H1 (cell line): ENCODE results near the gene UTP20. TPM values are rescaled to one million over a fixed set of nuclear protein-coding genes. Genes with fewer than 3 reads are reported as not detected.

Experiments
- CTCF ChIA-PET: fragments of 300-600 bp; sonication (Branson Sonifier 250); formaldehyde crosslinking; loops from one replicate; lab custom pipeline; 2021; ENCODE audit not compliant: partially characterized antibody; lab: Charles Lee
- POLR2A ChIA-PET: fragments of 300-600 bp; sonication (Branson Sonifier 250); formaldehyde crosslinking; loops from one replicate; lab custom pipeline; 2021; ENCODE audit warnings: inconsistent platforms; ENCODE audit not compliant: partially characterized antibody; lab: Charles Lee
- DNase-seq, 2 experiments: peaks; one replicate each; pipeline versions ENCODE4 v3.0.0 to v3.0.0-alpha.2; 2010 to 2022; ENCODE audit warnings: low spot score in 2 of 2, low read depth in 1 of 2, mixed read lengths in 1 of 2
- FAIRE-seq: peaks from 2 replicates; lab custom pipeline; 2011; peaks lifted over from hg19 to GRCh38; lab: Jason Lieb, UNC
- H2AFZ ChIP-seq: 2 replicates; pipeline ENCODE4 v1.8.1; 2012; ENCODE audit warnings: low read length, inconsistent platforms
- H2AK5ac ChIP-seq: 2 replicates; pipeline ENCODE4 v1.6.1; 2013; ENCODE audit warnings: low read depth, low read length
- H2BK120ac ChIP-seq: replicated peaks from 2 replicates; pipeline ENCODE3; 2013; ENCODE audit warnings: low read depth, low read length, inconsistent platforms
- H2BK12ac ChIP-seq: 2 replicates; pipeline ENCODE4 v1.6.1; 2013; ENCODE audit warnings: low read depth, low read length
- H2BK15ac ChIP-seq: 2 replicates; pipeline ENCODE4 v1.6.1; 2013; ENCODE audit warnings: low read length
- H2BK20ac ChIP-seq: 2 replicates; pipeline ENCODE4 v1.6.1; 2013; ENCODE audit warnings: low read length
- H2BK5ac ChIP-seq: 2 replicates; pipeline ENCODE4 v1.6.1; 2013; ENCODE audit warnings: low read depth, low read length
- H3K14ac ChIP-seq: 2 replicates; pipeline ENCODE4 v1.6.1; 2013; ENCODE audit warnings: inconsistent platforms; ENCODE audit not compliant: insufficient read length
- H3K18ac ChIP-seq: 2 replicates; pipeline ENCODE4 v1.6.1; 2013; ENCODE audit warnings: low read length; ENCODE audit errors: extremely low read depth
- H3K23ac ChIP-seq: 2 replicates; pipeline ENCODE4 v1.6.1; 2013; ENCODE audit warnings: inconsistent platforms; ENCODE audit not compliant: insufficient read length
- H3K23me2 ChIP-seq: 2 replicates; pipeline ENCODE4 v1.6.1; 2013; ENCODE audit warnings: low read depth, low read length
- H3K27ac ChIP-seq: 2 replicates; pipeline ENCODE4 v1.6.1; 2011; ENCODE audit warnings: low read depth, low read length, inconsistent platforms
- H3K27me3 ChIP-seq, 4 experiments: replicated peaks in 1 of 4; 1 replicate in 1 of 4; 2 replicates in 3 of 4; pipeline versions ENCODE4 v1.6.1 to v1.8.1; 2011 to 2013; ENCODE audit warnings: low read length in 3 of 4, mild to moderate bottlenecking in 3 of 4, inconsistent platforms in 2 of 4, mixed read lengths in 2 of 4, moderate library complexity in 1 of 4; ENCODE audit not compliant: control insufficient read depth in 3 of 4, insufficient read depth in 3 of 4; ENCODE audit errors: extremely low read depth in 1 of 4
- H3K36me3 ChIP-seq, 4 experiments: 2 replicates each; pipeline versions ENCODE4 v1.6.1 to v1.8.1; 2011 to 2013; ENCODE audit warnings: mild to moderate bottlenecking in 4 of 4, low read length in 3 of 4, moderate library complexity in 2 of 4, control low read depth in 1 of 4, inconsistent platforms in 1 of 4; ENCODE audit not compliant: insufficient read depth in 4 of 4, control insufficient read depth in 2 of 4
- H3K4ac ChIP-seq: replicated peaks from 2 replicates; pipeline ENCODE3; 2013; ENCODE audit warnings: low read length, low read depth, mixed read lengths, inconsistent platforms; ENCODE audit not compliant: insufficient read length
- H3K4me1 ChIP-seq, 4 experiments: replicated peaks in 1 of 4; 1 replicate in 1 of 4; 2 replicates in 3 of 4; pipeline versions ENCODE4 v1.6.1 to v1.8.1; 2011 to 2013; ENCODE audit warnings: low read length in 3 of 4, inconsistent platforms in 2 of 4, mixed read lengths in 1 of 4; ENCODE audit not compliant: insufficient read depth in 4 of 4, control insufficient read depth in 3 of 4
- H3K4me2 ChIP-seq, 2 experiments: 2 replicates each; pipeline versions ENCODE4 v1.6.1 to v1.8.1; 2011 to 2013; ENCODE audit warnings: low read depth in 2 of 2, low read length in 2 of 2, control low read depth in 1 of 2, inconsistent platforms in 1 of 2, mild to moderate bottlenecking in 1 of 2; ENCODE audit not compliant: insufficient read depth in 1 of 2
- H3K4me3 ChIP-seq, 4 experiments: fragments of 200-600, 300-600 bp in 1 of 4; sonication (generic), shearing (Covaris generic), sonication (Bioruptor Twin) in 1 of 4; 2 replicates each; pipeline versions ENCODE4 v1.5.1 to v1.8.1; 2011 to 2016; ENCODE audit warnings: low read length in 4 of 4, low read depth in 3 of 4, control low read depth in 2 of 4, inconsistent platforms in 2 of 4, mild to moderate bottlenecking in 2 of 4, mixed read lengths in 1 of 4, moderate library complexity in 1 of 4; ENCODE audit not compliant: insufficient read depth in 2 of 4; ENCODE audit errors: extremely low read depth in 1 of 4
- H3K56ac ChIP-seq: replicated peaks from 2 replicates; pipeline ENCODE3; 2013; ENCODE audit warnings: low read depth, mild to moderate bottlenecking, mixed read lengths, low read length, inconsistent platforms; ENCODE audit not compliant: insufficient read length
- H3K79me1 ChIP-seq: 2 replicates; pipeline ENCODE4 v1.6.1; 2013; ENCODE audit warnings: low read depth, low read length, control low read depth
- H3K79me2 ChIP-seq, 2 experiments: 2 replicates each; pipeline versions ENCODE4 v1.6.1 to v1.8.1; 2012 to 2013; ENCODE audit warnings: low read length in 2 of 2, mild to moderate bottlenecking in 2 of 2, inconsistent platforms in 1 of 2; ENCODE audit not compliant: insufficient read depth in 2 of 2, control insufficient read depth in 1 of 2
- H3K9ac ChIP-seq, 4 experiments: replicated peaks in 1 of 4; 1 replicate in 1 of 4; 2 replicates in 3 of 4; pipeline versions ENCODE4 v1.6.1 to v1.8.1; 2011 to 2013; ENCODE audit warnings: low read depth in 3 of 4, low read length in 3 of 4, control low read depth in 2 of 4, mild to moderate bottlenecking in 2 of 4, moderate library complexity in 2 of 4, inconsistent platforms in 1 of 4; ENCODE audit errors: extremely low read depth in 1 of 4
- H3K9me3 ChIP-seq, 2 experiments: 2 replicates each; pipeline versions ENCODE4 v1.6.1 to v1.8.1; 2012 to 2013; ENCODE audit warnings: mild to moderate bottlenecking in 2 of 2, moderate library complexity in 2 of 2, control low read depth in 1 of 2, inconsistent platforms in 1 of 2, low read depth in 1 of 2, low read length in 1 of 2, mixed read lengths in 1 of 2; ENCODE audit not compliant: insufficient read depth in 2 of 2
- H4K20me1 ChIP-seq, 2 experiments: replicated peaks in 1 of 2; 2 replicates each; pipeline versions ENCODE3 to v1.8.1; 2011 to 2013; ENCODE audit warnings: inconsistent platforms in 2 of 2, low read length in 2 of 2, mild to moderate bottlenecking in 1 of 2; ENCODE audit not compliant: insufficient read depth in 2 of 2, control insufficient read depth in 1 of 2
- H4K5ac ChIP-seq: 2 replicates; pipeline ENCODE4 v1.6.1; 2013; ENCODE audit warnings: low read length, low read depth, mixed read lengths, inconsistent platforms; ENCODE audit not compliant: insufficient read length
- H4K8ac ChIP-seq: 2 replicates; pipeline ENCODE4 v1.8.0; 2013; ENCODE audit warnings: mild to moderate bottlenecking, moderate library complexity, low read length, inconsistent platforms; ENCODE audit not compliant: insufficient read depth; ENCODE audit errors: extremely low read depth
- H4K91ac ChIP-seq: replicated peaks from 2 replicates; pipeline ENCODE3; 2013; ENCODE audit warnings: low read length, mixed read lengths, inconsistent platforms; ENCODE audit not compliant: insufficient read length
- CREB1 ChIP-seq: IDR thresholded peaks from 2 replicates; pipeline ENCODE4 v1.6.1; 2012; ENCODE audit warnings: inconsistent platforms
- EZH2 ChIP-seq: fragments of 200-600 bp; sonication (generic); IDR thresholded peaks from 2 replicates; pipeline ENCODE4 v1.7.1; 2012; ENCODE audit warnings: low read depth, mild to moderate bottlenecking, moderate library complexity, low read length, inconsistent platforms; ENCODE audit not compliant: severe bottlenecking
- PHF8 ChIP-seq: fragments of 200-600 bp; sonication (generic); conservative IDR thresholded peaks from 2 replicates; pipeline ENCODE4 v1.7.1; 2012; ENCODE audit warnings: low read depth, mild to moderate bottlenecking, inconsistent platforms, low read length, moderate library complexity
- RFX5 ChIP-seq: IDR thresholded peaks from 2 replicates; pipeline ENCODE4 v1.6.1; 2011; ENCODE audit warnings: low read depth, low read length, improper control_type of control experiment, borderline replicate concordance
- WGBS, 2 experiments: shearing (Covaris generic) in 1 of 2; methylation state at CpG; one replicate each; pipeline versions ENCODE4 v1.1.6 to v1.1.7; 2013 to 2015; ENCODE audit warnings: low lambda C conversion rate in 2 of 2, mixed read lengths in 2 of 2, inconsistent platforms in 1 of 2, low coverage in 1 of 2, missing lambda C conversion rate in 1 of 2; ENCODE audit not compliant: insufficient replicate concordance in 2 of 2, insufficient coverage in 1 of 2, insufficient read length in 1 of 2; ENCODE audit errors: extremely low coverage in 1 of 2, missing lambda C conversion rate in 1 of 2; 5-methylcytosine and 5-hydroxymethylcytosine counted together
- polyA plus RNA-seq, 7 experiments: library from polyadenylated mRNA; depleted of rRNA in 3 of 7; stranded (reverse) in 5 of 7; unstranded in 2 of 7; fragments of >200 nt in 5 of 7; fragments of 200-250 nt in 2 of 7; gene quantifications; 1 replicate in 5 of 7; 2 replicates in 1 of 7; 4 replicates in 1 of 7; pipeline versions ENCODE4 v1.2.1 to v1.2.3, GENCODE V29; 2011 to 2013; ENCODE audit warnings: missing spikeins in 2 of 7, mixed read lengths in 2 of 7
- total RNA-seq: library from RNA; stranded (reverse); fragmentation: NEBNext Ultra II Directional; extraction: Animal tissue kit (Norgen Biotek cat#: 25700); gene quantifications from 2 replicates; pipeline ENCODE4 v1.2.1, GENCODE V29; 2021

UTP20 gene
- total and polyA plus RNA-seq, 2 of the 8 experiments (the other 6 are each of a cell fraction or from before 2014, with no cell fraction given) = 8.5 to 48.4 TPM

- CTCF ChIA-PET = no interaction called here
- Histone ChIP-seq H2BK12ac (no peak overlapping the region), H3K23me2 (no peaks in the 10 kb centered on the region), H3K79me1 (no peaks in the 10 kb centered on the region), H3K27me3 (no peaks in the 10 kb centered on the region), H3K9me3 (no peaks in the 10 kb centered on the region), H4K5ac (no peak overlapping the region), H3K27ac (no peak overlapping the region), H4K20me1 (peaks cover 0 to 2% of the 10 kb centered on the region in 2 experiments), H2BK5ac (no peak overlapping the region), H3K4me2 (no peak overlapping the region)
- DNase-seq = no peak
- WGBS, 2 experiments = 93% methylated on average over 2 of the region's 2 CpGs; no CpG with 5 or more reads in 1 of the 2 experiments
- POLR2A ChIA-PET = no interaction called here
- TF ChIP-seq RFX5 (no peak), EZH2 (no peak), PHF8 (no peak), CREB1 (no peak)
- TF ChIP-seq, all 59 proteins: peak for 0
- Histone ChIP-seq H2AFZ (no peak overlapping the region), H3K4me1 (no peaks in the 10 kb centered on the region), H2BK120ac (no peak overlapping the region), H3K56ac (no peak overlapping the region), H2AK5ac (no peak overlapping the region), H3K23ac (no peak overlapping the region), H2BK15ac (no peak overlapping the region), H3K36me3 (peaks cover 16 to 74% (median 50%) of the 10 kb centered on the region in 4 experiments), H4K91ac (no peak overlapping the region), H4K8ac (no peak overlapping the region), H3K79me2 (no peaks in the 10 kb centered on the region), H3K4ac (no peak overlapping the region), H2BK20ac (no peak overlapping the region), H3K9ac (no peak overlapping the region), H3K14ac (no peak overlapping the region), H3K4me3 (no peak overlapping the region), H3K18ac (no peak overlapping the region)
- no peak for FAIRE-seq
Observed at GRCh38 chr12:101305794-101306193, 25.9 kb downstream of the UTP20 start.
